GM06990 (cell line): Measurements from ENCODE around the gene SLC28A1.
"Not testable (repeated sequence)": the region's sequence is repeated elsewhere in the genome, so short reads cannot be mapped to it uniquely, and the experiment has no call there.

Experiments used
- DNase-seq: peaks from one replicate; pipeline ENCODE4 v3.0.0-alpha.2; 2011; ENCODE audit not compliant: insufficient read length; ENCODE audit errors: extremely low read depth
- H3K27me3 ChIP-seq: replicated peaks from 2 replicates; pipeline ENCODE4 v1.6.0; 2011; ENCODE audit warnings: low read length; ENCODE audit not compliant: control insufficient read depth, insufficient read depth
- H3K36me3 ChIP-seq: 2 replicates; pipeline ENCODE4 v1.5.1; 2011; ENCODE audit warnings: low read length; ENCODE audit not compliant: control insufficient read depth, insufficient read depth
- H3K4me3 ChIP-seq: replicated peaks from 2 replicates; pipeline ENCODE4 v1.5.1; 2011; ENCODE audit warnings: low read depth, mild to moderate bottlenecking, control low read depth, low read length
- TF ChIP-seq, protein P1 (sequence below): IDR thresholded peaks from 2 replicates; pipeline ENCODE4 v1.5.1; 2011; ENCODE audit warnings: low read length, control low read depth, mild to moderate bottlenecking, inconsistent platforms; ENCODE audit not compliant: insufficient read depth, poor library complexity, severe bottlenecking

SLC28A1 gene

DNA sequence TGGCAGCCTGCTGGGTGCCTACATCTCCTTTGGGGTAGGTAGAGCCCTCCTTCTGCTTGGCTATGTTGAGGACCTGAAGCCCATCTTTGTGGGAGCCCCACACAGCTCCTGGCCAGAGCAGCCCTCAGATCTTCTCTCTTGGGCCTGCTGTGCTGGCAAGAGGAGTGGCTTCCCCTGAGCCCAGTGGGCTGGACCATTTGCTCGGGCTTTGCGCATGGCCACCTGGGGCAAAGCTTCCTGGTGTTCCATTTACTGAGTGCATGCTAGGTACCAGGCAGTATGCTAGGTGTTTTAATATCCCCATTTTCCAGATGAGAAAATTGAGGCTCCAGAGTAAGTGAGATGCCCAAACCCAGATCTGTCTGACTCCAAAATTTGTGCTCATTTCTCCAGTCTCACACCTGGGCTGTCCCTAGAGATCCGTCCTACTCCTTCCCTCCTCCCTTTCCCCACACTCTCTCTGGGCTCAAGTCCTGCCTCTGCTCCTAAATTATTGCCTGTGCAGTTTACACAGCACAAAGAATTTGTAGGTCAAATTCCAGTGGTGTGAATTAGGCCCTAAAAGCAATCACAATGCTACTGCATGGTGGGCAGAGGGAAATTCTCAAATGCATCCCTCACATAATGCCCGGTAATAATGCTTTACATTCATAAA is 39.7 kb downstream of the SLC28A1 start:
- TF ChIP-seq, protein P1, sequence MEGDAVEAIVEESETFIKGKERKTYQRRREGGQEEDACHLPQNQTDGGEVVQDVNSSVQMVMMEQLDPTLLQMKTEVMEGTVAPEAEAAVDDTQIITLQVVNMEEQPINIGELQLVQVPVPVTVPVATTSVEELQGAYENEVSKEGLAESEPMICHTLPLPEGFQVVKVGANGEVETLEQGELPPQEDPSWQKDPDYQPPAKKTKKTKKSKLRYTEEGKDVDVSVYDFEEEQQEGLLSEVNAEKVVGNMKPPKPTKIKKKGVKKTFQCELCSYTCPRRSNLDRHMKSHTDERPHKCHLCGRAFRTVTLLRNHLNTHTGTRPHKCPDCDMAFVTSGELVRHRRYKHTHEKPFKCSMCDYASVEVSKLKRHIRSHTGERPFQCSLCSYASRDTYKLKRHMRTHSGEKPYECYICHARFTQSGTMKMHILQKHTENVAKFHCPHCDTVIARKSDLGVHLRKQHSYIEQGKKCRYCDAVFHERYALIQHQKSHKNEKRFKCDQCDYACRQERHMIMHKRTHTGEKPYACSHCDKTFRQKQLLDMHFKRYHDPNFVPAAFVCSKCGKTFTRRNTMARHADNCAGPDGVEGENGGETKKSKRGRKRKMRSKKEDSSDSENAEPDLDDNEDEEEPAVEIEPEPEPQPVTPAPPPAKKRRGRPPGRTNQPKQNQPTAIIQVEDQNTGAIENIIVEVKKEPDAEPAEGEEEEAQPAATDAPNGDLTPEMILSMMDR: no peak
- no peak overlapping the region for H3K4me3 ChIP-seq
- no peak for DNase-seq
- H3K27me3 ChIP-seq: peaks cover 2% of the 10 kb centered on the region; the same call in 1 of the 2 replicates
- H3K36me3 ChIP-seq: no peaks in the 10 kb centered on the region

DNA sequence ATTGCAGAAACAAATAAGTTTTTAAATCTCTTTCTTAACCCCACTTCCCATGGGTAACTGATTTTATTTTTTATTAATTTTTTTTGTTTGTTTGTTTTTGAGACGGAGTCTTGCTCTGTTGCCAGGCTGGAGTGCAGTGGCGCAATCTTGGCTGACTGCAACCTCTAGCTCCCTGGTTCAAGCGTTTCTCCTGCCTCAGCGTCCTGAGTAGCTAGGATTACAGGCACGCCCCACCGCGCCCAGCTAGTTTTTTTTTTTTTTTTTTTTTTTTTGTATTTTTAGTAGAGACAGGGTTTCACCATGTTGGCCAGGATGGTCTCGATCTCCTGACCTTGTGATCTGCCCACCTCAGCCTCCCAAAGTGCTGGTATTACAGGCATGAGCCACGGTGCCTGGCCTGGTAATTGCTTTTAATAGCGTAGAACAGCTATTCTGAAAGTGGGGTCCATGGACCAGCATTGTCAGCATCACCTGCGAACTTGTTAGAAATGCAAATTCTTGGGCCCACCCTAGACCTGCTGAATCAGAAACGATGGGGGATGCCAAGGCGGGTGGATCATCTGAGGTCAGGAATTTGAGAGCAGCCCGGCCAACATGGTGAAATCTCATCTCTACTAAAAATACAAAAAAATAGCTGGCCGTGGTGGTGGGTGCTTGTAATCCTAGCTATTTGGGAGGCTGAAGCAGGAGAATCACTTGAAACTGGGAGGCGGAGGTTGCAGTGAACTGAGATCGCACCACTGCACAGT is 40.5 kb downstream of the SLC28A1 start:
- not testable (repeated sequence) for H3K36me3 ChIP-seq, H3K27me3 ChIP-seq, DNase-seq, H3K4me3 ChIP-seq

DNA sequence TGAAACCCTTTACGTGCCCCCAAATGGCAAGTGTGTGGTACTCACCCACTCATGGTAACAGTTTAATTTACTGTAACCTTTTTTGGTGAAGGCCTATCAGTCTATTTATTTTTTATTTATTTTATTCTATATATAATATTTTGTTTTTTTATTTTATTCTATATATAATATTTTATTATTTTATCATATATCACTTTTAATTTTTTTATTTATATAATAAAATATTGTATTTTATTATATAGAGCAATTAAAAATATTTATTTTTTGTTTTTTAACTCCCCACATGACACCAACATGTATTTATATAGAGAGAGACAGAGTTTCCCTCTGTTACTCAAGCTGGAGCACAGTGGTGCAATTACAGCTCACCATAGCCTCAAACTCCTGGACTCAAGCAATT is 41.4 kb downstream of the SLC28A1 start:
- no peak overlapping the region for H3K4me3 ChIP-seq
- TF ChIP-seq, protein P1: no peak
- peaks cover 2% of the 10 kb centered on the region; the same call in 1 of the 2 replicates for H3K27me3 ChIP-seq
- H3K36me3 ChIP-seq: no peaks in the 10 kb centered on the region
- no peak for DNase-seq

DNA sequence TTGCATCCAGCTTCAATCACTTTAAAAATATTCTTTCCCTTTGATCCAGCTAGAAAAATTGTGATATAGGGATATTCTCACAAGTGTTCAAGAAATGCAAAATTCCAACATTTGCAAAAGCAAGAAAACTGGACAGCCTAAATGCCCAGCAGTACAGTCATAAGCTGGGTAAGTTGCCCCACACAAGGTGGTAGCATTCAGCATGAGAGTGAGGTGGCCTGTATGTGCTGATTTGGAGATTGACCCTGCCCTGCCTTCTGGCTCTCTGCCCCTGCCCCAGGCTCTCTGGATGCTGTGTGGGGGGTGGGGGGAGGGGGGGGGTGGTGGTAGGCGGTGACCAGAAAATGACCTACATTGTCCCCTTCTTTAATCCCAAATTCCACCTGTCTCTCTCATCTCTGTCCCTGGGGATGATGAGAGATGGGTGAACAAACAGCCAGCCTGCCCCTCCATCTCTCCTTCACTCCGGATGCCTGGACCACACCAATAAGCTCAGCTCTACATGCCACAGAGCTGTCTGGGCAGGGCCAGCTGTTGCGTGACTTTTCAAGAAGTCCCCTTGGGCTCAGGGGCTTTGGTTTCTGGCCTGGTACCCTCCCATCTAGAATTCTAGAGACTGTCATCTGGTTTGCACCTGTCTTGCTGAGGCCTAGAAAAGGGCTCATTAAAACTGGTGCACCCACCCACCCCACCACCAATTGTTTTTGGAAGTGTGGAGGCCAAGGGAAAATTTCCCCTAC is 42.2 kb downstream of the SLC28A1 start:
- DNase-seq: no peak
- Histone ChIP-seq H3K36me3 (no peaks in the 10 kb centered on the region), H3K4me3 (no peak overlapping the region), H3K27me3 (peaks cover 2% of the 10 kb centered on the region; the same call in 1 of the 2 replicates)
- TF ChIP-seq, protein P1: no peak

DNA sequence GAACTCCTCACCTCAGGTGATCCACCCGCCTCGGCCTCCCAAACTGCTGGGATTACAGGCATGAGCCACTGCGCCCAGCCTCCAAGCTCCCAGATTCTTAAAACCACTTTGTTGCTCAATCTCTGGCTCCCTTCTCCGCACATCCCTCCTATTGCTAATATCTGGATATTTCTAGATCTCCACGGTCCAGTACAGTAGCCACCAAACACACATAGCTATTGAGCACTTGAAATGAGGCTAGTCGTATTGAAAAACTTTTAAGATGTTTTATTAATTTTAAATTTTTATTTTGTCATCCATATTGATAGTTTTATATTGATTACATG is 44.3 kb downstream of the SLC28A1 start:
- no peak for DNase-seq
- H3K4me3 ChIP-seq: no peak overlapping the region
- H3K36me3 ChIP-seq: no peaks in the 10 kb centered on the region
- TF ChIP-seq, protein P1: no peak
- H3K27me3 ChIP-seq: no peaks in the 10 kb centered on the region; the same call in none of the 2 replicates
